ENCODE data around the gene BABAM2. TPM values are rescaled to one million over a fixed set of nuclear protein-coding genes. Genes with fewer than 3 reads are reported as not detected.

BABAM2 gene
- total and polyA plus RNA-seq, 7 donors: 22.9 to 52.3 (median 25.2) TPM

DNA sequence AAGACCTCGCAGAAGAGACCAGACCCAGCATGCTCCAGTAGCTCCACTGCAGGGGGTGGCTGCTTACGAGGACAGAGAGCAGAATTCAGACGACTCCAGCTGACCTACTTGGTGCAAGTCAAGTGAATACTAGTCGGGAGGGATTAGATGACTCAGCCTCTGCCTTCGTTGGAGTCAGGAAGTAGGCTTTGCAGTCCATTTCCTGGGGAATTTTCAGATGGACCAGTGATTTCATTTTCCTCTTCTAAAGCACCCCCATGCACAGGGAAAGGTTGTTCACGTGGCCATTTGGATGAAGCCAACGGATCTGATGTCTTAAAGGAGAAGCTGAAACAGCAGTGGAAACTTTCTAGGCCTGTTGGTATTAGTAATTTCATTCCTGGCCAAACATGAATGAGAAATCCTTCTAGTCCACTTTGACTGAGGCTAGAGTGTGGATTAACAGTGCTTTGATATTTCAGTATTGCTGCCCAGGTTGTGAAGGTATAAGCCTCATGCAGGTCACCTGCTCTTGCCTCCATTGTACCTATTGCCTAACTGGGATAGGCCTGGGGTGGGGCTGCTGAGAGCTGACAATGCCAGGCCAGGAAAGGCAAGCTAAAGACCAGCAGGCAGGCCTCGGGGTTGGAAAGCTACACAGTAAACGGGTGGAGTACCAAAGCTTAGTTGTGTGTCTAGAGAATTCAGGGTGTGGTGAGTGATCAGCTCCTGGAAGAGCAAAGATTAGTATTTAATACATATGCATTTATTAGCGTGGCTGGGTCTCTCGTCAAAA, 384.6 kb downstream of the BABAM2 start:
- Histone ChIP-seq H3K36me3 (no peaks in the 10 kb centered on the region), H3K4me1 (peaks cover 0 to 35% (median 24%) of the 10 kb centered on the region in 4 donors), H3K4me3 (no peak overlapping the region), H3K9me3 (no peaks in the 10 kb centered on the region), H3K27ac (peak overlapping the region; percentile 74 to 81 (median 75)), H3K27me3 (no peaks in the 10 kb centered on the region)
- DNase-seq: no peak
- TF ChIP-seq POLR2AphosphoS5 (IDR thresholded peaks at IDR 0.05) (peak in 1 of 4 donors; percentile 34), EP300 (IDR thresholded peaks at IDR 0.05) (no peak), POLR2A (IDR thresholded peaks at IDR 0.05) (no peak)
- TF ChIP-seq, protein P1, sequence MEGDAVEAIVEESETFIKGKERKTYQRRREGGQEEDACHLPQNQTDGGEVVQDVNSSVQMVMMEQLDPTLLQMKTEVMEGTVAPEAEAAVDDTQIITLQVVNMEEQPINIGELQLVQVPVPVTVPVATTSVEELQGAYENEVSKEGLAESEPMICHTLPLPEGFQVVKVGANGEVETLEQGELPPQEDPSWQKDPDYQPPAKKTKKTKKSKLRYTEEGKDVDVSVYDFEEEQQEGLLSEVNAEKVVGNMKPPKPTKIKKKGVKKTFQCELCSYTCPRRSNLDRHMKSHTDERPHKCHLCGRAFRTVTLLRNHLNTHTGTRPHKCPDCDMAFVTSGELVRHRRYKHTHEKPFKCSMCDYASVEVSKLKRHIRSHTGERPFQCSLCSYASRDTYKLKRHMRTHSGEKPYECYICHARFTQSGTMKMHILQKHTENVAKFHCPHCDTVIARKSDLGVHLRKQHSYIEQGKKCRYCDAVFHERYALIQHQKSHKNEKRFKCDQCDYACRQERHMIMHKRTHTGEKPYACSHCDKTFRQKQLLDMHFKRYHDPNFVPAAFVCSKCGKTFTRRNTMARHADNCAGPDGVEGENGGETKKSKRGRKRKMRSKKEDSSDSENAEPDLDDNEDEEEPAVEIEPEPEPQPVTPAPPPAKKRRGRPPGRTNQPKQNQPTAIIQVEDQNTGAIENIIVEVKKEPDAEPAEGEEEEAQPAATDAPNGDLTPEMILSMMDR (IDR thresholded peaks at IDR 0.05): no peak
- intact Hi-C loops (cut with DNase I): loop anchor here (2.0 to 5.0 kb wide), 2 partner anchors 116 to 518 kb away; no protein-coding TSS in a partner anchor
- 32 to 52% methylated on average over 11 of the region's 11 CpGs for WGBS, 2 donors

DNA sequence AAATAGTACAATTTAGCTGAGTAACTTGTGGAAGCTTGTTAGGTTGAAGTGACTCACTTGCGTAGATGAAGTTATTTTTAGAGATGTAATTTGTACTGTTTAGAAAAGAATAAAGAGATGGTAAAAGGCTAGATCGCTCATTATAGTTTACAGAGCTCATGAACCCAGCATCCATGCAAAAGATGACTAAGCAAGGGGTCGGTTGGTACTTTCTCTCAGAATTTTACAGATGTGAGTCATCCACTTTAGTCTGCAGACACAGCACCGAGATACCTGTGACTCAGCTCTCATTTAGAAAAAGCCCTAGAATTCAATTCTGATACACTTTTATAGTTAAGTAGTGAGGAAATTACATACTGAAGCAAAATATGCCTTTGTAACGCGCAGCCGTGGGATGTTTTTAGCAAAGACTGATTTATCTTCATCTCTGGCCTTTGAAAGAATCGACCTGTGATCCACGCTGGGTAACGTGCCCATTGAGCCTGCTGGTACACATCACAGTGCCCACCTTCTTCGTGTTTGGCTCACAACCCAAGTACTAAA, 385.6 kb downstream of the BABAM2 start:
- H3K27ac ChIP-seq: peak overlapping the region; percentile 74 to 81 (median 75)
- H3K9me3 ChIP-seq: no peaks in the 10 kb centered on the region
- WGBS, 2 donors: 56 to 64% methylated on average over 11 of the region's 11 CpGs
- no peak for DNase-seq
- TF ChIP-seq EP300 (IDR thresholded peaks at IDR 0.05) (peak; percentile 38 to 95 (median 68)), POLR2AphosphoS5 (IDR thresholded peaks at IDR 0.05) (peak; percentile 39 to 88 (median 50)), POLR2A (IDR thresholded peaks at IDR 0.05) (no peak)
- TF ChIP-seq, protein P1 (IDR thresholded peaks at IDR 0.05): no peak
- no peaks in the 10 kb centered on the region for H3K27me3 ChIP-seq
- intact Hi-C loops (cut with DNase I): no loop called here
- no peaks in the 10 kb centered on the region for H3K36me3 ChIP-seq
- no peak overlapping the region for H3K4me3 ChIP-seq
- H3K4me1 ChIP-seq: peaks cover 0 to 35% (median 24%) of the 10 kb centered on the region in 4 donors

DNA sequence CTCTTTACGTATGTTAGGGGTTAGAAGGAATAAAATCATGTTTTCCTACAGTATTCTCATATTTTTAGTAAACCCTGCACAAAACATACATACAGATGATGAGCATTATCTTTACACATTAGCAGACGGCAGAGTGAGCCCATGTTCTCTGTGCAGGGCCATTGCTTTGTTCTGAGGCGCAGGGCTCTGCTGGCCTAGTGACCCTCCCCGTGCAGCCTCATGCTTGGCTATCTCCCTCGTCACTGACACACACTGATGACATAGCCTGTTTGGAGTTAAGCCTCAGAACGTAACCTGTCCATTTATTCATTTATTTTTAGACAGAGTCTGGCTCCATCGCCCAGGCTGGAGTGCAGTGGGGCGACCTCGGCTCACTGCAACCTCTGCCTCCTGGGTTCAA, 386.3 kb downstream of the BABAM2 start:
- intact Hi-C loops (cut with DNase I): no loop called here
- peaks cover 0 to 32% (median 24%) of the 10 kb centered on the region in 4 donors for H3K4me1 ChIP-seq
- H3K27me3 ChIP-seq: no peaks in the 10 kb centered on the region
- TF ChIP-seq EP300 (IDR thresholded peaks at IDR 0.05) (no peak), POLR2AphosphoS5 (IDR thresholded peaks at IDR 0.05) (no peak), POLR2A (IDR thresholded peaks at IDR 0.05) (no peak)
- TF ChIP-seq, protein P1 (IDR thresholded peaks at IDR 0.05): no peak
- DNase-seq: no peak
- WGBS, 2 donors: 96 to 97% methylated on average over 9 of the region's 9 CpGs
- no peak overlapping the region for H3K4me3 ChIP-seq
- H3K9me3 ChIP-seq: no peaks in the 10 kb centered on the region
- H3K36me3 ChIP-seq: no peaks in the 10 kb centered on the region
- peak overlapping the region; percentile 74 to 81 (median 75) for H3K27ac ChIP-seq

DNA sequence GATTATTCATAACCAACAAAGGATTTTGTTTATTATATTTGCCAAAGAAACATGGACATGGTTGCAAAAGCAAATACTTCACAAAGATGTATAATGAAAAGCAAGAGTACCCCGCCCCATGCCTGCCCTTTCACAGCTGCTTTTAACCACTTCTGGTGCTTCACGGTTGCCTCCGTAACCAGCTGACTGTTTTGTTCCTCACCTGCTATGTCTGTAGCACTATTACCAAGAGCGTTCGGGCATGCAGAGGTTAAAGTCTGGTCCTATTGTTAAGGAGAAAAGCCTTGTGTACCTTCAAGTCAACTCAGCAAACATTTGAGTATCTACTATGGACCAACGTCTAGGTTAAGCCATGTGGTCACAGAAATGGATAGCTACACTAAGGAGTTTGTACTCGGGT, 386.9 kb downstream of the BABAM2 start:
- TF ChIP-seq EP300 (IDR thresholded peaks at IDR 0.05): no peak
- 72 to 86% methylated on average over 7 of the region's 7 CpGs for WGBS, 2 donors
- H3K27ac ChIP-seq: no peak overlapping the region
- no peaks in the 10 kb centered on the region for H3K27me3 ChIP-seq
- no peak overlapping the region for H3K4me3 ChIP-seq
- no peaks in the 10 kb centered on the region for H3K36me3 ChIP-seq
- H3K9me3 ChIP-seq: no peaks in the 10 kb centered on the region
- intact Hi-C loops (cut with DNase I): no loop called here
- no peak for DNase-seq
- H3K4me1 ChIP-seq: peaks cover 0 to 31% (median 24%) of the 10 kb centered on the region in 4 donors

DNA sequence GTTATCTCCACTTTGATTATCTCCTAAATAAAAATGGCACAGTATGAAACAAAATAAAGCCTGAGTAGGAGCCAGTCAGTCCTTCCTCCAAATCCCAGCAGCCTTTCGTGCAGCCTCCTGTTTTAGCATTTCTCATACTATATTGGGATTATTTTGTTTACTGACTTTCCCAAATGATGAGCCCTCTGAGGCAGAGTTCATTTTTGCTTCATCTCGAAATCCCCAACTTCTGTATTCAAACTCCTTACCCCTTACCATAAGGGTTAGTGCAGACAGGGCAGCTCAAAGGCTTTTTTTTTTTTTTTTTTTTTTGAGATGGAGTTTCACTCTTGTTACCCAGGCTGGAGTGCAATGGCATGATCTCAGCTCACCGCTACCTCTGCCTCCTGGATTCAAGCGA, 388.8 kb downstream of the BABAM2 start:
- 93 to 96% methylated on average over 4 of the region's 4 CpGs for WGBS, 2 donors
- no peaks in the 10 kb centered on the region for H3K9me3 ChIP-seq
- H3K27ac ChIP-seq: no peak overlapping the region

More for the DNA sequence above, 388.8 kb downstream of the BABAM2 start:
- TF ChIP-seq EP300 (IDR thresholded peaks at IDR 0.05) (no peak), POLR2A (IDR thresholded peaks at IDR 0.05) (no peak), POLR2AphosphoS5 (IDR thresholded peaks at IDR 0.05) (no peak)
- TF ChIP-seq, protein P1 (IDR thresholded peaks at IDR 0.05): no peak
- Histone ChIP-seq H3K27me3 (no peaks in the 10 kb centered on the region), H3K4me1 (peaks cover 0 to 30% (median 24%) of the 10 kb centered on the region in 4 donors), H3K4me3 (no peak overlapping the region), H3K36me3 (no peaks in the 10 kb centered on the region)
- intact Hi-C loops (cut with DNase I): no loop called here
- no peak for DNase-seq

Measured in sigmoid colon (tissue), 7 donors.